GM12874 (cell line): ENCODE results near the gene G6PC2.

Experiments used
- TF ChIP-seq, protein P1 (sequence below): IDR thresholded peaks from 2 replicates; pipeline ENCODE4 v1.5.1; 2011; ENCODE audit warnings: low read depth, mild to moderate bottlenecking, control low read depth, low read length, moderate library complexity; ENCODE audit not compliant: insufficient read depth

Gene G6PC2

GRCh38 chr2:168912466-168912865 is 11.4 kb downstream of the G6PC2 start:
- TF ChIP-seq, protein P1, sequence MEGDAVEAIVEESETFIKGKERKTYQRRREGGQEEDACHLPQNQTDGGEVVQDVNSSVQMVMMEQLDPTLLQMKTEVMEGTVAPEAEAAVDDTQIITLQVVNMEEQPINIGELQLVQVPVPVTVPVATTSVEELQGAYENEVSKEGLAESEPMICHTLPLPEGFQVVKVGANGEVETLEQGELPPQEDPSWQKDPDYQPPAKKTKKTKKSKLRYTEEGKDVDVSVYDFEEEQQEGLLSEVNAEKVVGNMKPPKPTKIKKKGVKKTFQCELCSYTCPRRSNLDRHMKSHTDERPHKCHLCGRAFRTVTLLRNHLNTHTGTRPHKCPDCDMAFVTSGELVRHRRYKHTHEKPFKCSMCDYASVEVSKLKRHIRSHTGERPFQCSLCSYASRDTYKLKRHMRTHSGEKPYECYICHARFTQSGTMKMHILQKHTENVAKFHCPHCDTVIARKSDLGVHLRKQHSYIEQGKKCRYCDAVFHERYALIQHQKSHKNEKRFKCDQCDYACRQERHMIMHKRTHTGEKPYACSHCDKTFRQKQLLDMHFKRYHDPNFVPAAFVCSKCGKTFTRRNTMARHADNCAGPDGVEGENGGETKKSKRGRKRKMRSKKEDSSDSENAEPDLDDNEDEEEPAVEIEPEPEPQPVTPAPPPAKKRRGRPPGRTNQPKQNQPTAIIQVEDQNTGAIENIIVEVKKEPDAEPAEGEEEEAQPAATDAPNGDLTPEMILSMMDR = no peak

DNA sequence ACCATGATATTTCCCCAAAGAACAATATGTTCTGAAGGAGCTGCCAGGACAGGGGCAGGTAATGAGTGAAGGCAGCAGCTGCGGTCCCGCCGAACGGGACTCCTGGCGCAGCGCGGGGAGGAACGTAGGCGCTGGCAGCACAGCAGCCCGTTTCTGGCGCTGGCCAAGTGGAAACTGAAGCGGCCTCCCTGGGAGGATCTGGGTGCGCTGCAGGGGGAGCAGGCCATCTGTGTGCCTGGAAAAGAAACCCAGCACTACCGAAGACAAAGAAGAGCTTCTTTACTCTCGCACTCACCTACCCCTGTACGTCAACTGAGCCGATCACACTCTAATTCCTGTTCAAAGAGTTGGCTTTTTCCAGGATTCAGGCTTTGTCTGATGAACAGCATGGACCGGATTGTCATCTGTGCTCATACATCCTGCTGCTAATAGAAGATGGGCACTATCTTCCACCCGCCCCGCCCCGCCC is 11.8 kb downstream of the G6PC2 start:
- TF ChIP-seq, protein P1 = no peak

DNA sequence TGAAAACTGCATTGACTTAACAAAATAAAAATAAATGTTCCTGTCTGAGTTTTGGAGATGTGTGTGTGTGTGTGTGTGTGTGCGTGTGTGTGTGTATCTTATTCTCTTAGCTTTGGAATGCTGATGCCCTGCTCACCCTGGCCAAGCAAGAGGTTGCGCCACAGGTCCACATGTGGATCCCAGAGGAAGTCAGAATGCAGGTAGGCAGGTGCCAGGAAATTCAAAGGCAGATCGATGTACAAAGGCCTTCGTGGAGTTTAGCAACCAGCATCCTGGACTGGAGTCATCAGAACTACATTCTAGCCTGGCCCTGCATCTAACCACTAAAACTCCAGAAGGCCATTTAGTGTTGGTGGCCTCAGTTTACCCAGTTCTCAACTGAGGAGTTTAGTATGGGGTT is 12.4 kb downstream of the G6PC2 start:
- TF ChIP-seq, protein P1 = no peak

DNA sequence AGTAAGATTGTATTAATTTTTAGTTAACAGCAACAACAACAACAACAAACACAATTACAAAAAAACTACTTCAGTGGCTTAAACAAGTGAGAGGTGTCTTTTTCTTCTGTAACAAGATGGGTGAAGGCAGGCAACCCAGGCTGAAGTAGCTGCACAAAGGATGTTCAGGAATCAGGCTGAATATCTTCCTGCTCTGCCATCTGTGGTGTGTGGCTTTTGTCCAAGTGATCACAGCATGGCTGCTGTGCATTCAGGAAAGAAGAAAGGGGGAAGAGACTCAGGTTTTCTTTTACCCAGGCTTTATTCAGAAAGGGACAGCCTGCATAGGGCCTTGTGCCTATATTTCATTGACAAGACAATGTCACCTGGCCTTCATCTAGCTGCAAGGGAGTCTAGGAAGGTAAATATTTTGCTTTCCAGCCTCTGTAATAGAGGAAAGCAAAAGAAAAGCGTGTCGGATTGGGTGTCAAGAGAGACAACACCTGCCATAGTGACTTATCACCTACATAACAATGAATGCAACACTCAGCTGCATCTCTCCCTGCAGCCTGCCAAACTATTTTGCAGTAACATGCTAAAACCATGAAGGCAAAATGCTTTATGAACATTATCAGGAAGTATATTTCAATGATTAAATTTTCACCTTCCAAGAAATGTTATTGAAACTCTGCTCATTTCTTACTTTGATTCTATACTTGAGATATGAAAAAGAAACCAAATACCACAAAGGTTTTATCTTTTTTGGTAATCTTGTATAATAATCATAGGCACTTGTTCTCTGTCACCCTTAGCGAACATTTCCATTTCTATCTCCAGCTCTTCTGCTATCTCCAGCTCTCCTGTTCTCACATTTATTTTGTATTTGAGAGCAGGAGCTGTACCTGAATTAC is 14.6 kb downstream of the G6PC2 start:
- TF ChIP-seq, protein P1 = no peak

- TF ChIP-seq, protein P1 = no peak
Observed at GRCh38 chr2:168916331-168916675, 15.2 kb downstream of the G6PC2 start.

DNA sequence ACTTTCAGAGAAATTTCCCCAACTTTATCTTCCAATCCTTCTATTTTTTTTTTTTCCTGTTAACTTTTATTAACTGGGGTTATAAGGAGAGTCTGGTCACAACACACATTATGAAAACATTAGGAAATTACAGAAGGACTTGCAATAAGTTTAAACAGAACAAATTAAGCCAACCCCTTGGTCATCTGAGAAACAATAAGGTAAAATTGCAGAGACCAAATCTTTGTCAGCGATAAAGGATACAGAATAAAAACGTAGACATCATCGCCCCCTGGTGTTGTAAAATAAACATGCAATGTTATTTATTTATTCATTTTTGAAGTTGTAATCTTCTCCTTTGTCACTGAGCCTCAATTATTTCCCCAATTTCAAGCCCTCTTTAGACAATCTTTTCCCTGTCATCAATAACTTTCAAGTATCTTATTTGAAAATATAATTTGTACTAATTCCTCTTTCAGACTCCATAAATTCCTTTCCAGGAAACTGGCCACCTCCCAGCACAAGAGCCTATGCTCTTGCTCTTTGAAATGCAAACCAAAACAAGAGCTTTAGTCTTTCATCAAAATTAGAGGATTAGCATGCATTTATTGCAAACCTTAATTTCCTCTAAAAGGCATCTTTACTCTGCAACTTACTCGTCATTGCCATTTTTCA is 19.5 kb downstream of the G6PC2 start:
- TF ChIP-seq, protein P1 = peak; percentile 36; the same call in 1 of the 2 replicates

DNA sequence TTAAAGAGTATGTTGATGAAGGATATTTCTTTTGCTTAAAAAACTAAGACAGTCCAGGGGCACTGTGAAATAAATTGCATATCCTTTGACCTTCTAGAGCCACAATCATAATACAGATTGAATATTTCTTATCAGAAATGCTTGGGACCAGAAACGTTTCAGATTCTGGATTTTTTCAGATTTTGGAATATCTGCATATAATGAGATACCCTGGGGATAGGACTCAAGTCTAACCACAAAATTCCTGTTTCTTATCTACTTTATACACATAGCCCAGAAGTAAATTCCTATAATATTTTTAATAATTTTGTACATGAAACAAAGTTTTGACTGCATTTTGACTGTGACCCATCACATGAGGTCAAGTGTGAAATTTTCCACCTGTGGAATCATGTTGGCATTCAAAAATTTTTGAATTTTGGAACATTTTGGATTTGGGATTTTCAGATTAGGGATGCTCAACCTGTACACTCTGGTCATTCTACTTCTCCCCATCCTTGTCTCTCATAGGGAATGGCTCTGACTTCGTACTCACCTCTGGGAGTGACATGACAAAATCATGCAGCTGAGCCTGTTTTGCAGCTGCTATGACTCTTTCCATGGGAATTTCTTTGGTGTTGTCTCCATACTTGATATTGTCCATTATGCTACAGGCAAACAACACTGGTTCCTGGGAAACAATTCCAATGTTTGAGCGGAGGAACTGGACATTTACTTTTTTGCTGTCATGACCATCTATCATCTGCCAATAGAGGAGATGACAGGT is 25.7 kb downstream of the G6PC2 start:
- TF ChIP-seq, protein P1 = no peak
